Psoas muscle (tissue), 8 donors: Measurements from ENCODE around the gene RAPGEF5. TPM values are rescaled to one million over a fixed set of nuclear protein-coding genes. Genes with fewer than 3 reads are reported as not detected.

ENCODE experiments used
- ATAC-seq, 4 donors: fragments of 200-7000 bp; cut with Tn5 transposase; one replicate each; pipeline ENCODE4 v1.9.1; 2020; ENCODE audit warnings: moderate library complexity in 3 of 4, mild to moderate bottlenecking in 2 of 4
- DNase-seq, 2 donors: peaks; one replicate each; pipeline ENCODE4 v3.0.0-alpha.2; 2020
- H3K27ac ChIP-seq: fragments of 200-600 bp; one replicate; pipeline ENCODE4 v1.8.0; 2022
- H3K27me3 ChIP-seq, 3 donors: fragments of 200-600 bp in 1 of 3; one replicate each; pipeline versions ENCODE4 v1.6.1 to v1.8.0; 2013 to 2022; ENCODE audit warnings: low read length in 2 of 3, mild to moderate bottlenecking in 2 of 3, moderate library complexity in 1 of 3; ENCODE audit not compliant: insufficient read depth in 3 of 3
- H3K36me3 ChIP-seq, 2 donors: fragments of 200-600 bp in 1 of 2; one replicate each; pipeline versions ENCODE4 v1.6.1 to v1.8.0; 2013 to 2022; ENCODE audit warnings: low read depth in 1 of 2, mild to moderate bottlenecking in 1 of 2, moderate library complexity in 1 of 2; ENCODE audit not compliant: insufficient read depth in 1 of 2
- H3K4me1 ChIP-seq: fragments of 200-600 bp; one replicate; pipeline ENCODE4 v1.8.0; 2022
- H3K4me3 ChIP-seq: fragments of 200-600 bp; one replicate; pipeline ENCODE4 v1.8.0; 2022; ENCODE audit warnings: mild to moderate bottlenecking
- H3K9me3 ChIP-seq: fragments of 200-600 bp; one replicate; pipeline ENCODE4 v1.8.0; 2022
- CTCF ChIP-seq: fragments of 200-600 bp; IDR thresholded peaks from one replicate; pipeline ENCODE4 v1.8.0; 2022; ENCODE audit warnings: antibody characterized with exemption
- WGBS, 3 donors: extraction: QIAGEN DNeasy Blood & Tissue Kit; methylation state at CpG; one replicate each; pipeline versions ENCODE4 v1.1.6 to v1.1.7; 2013; 5-methylcytosine and 5-hydroxymethylcytosine counted together
- intact Hi-C, 2 donors: fragments of 100-400 bp; cut with DNase I; formaldehyde crosslinking; loops; one replicate each; pipeline versions ENCODE4 v1.11.0 to v1.14.2; 2022
- polyA plus RNA-seq, 3 donors: library from polyadenylated mRNA; stranded (reverse); fragments of 200-250 nt; gene quantifications; one replicate each; pipeline ENCODE4 v1.2.3, GENCODE V29; 2013
- total RNA-seq, 4 donors: library from RNA; stranded (reverse); fragmentation: NEBNext Ultra II Directional in 2 of 4; extraction: Animal tissue kit (Norgen Biotek cat#: 25700) in 2 of 4; gene quantifications; one replicate each; pipeline versions ENCODE4 v1.2.1 to v1.2.4, GENCODE V29; 2021 to 2023
- donor health status: healthy with polysubstance abuse.
- donor health status: DM: no; HTN: no; CAD: no; lungs with moderate emphysema.
- donor health status: Bipolar disorder and iron deficiency.
- donor health status: healthy.
- donor health status: DM: yes; HTN: yes; CAD: no.
- donor health status: DM: no; HTN: no; CAD: no.
- donor health status: DM: no; HTN: no; CAD: no.
- donor health status: DM: yes; HTN: yes; CAD: no.

The RAPGEF5 gene
- total and polyA plus RNA-seq, 7 donors: 2.6 to 10.8 (median 5.5) TPM

- H3K27me3 ChIP-seq: peaks cover 0 to 3% (median 3%) of the 10 kb centered on the region in 3 donors
- no peak for DNase-seq
- TF ChIP-seq CTCF: no peak
- no peaks in the 10 kb centered on the region for H3K4me1 ChIP-seq
- H3K27ac ChIP-seq: no peak overlapping the region
- no peaks in the 10 kb centered on the region for H3K9me3 ChIP-seq
- no peak overlapping the region for H3K4me3 ChIP-seq
- H3K36me3 ChIP-seq: peaks cover 0 to 4% of the 10 kb centered on the region in 2 donors
- WGBS, 3 donors: 81 to 94% (median 93%) methylated on average over 3 of the region's 3 CpGs
- no peak for ATAC-seq
- intact Hi-C loops: no loop called here
Observed at GRCh38 chr7:22141355-22141754, 215.6 kb downstream of the RAPGEF5 start.

- intact Hi-C loops: no loop called here
- peaks cover 0 to 3% (median 3%) of the 10 kb centered on the region in 3 donors for H3K27me3 ChIP-seq
- H3K4me1 ChIP-seq: no peaks in the 10 kb centered on the region
- H3K4me3 ChIP-seq: no peak overlapping the region
- DNase-seq (no peak), ATAC-seq (no peak)
- no peak for TF ChIP-seq CTCF
- H3K27ac ChIP-seq: no peak overlapping the region
- WGBS, 3 donors: 52 to 54% (median 54%) methylated on average over 4 of the region's 4 CpGs
- H3K9me3 ChIP-seq: no peaks in the 10 kb centered on the region
- peaks cover 0 to 4% of the 10 kb centered on the region in 2 donors for H3K36me3 ChIP-seq
Observed at GRCh38 chr7:22140578-22140977, 216.4 kb downstream of the RAPGEF5 start.

GRCh38 chr7:22138886-22139285, 218.1 kb downstream of the RAPGEF5 start:
- H3K27me3 ChIP-seq: peaks cover 0 to 3% (median 0%) of the 10 kb centered on the region in 3 donors
- no peak overlapping the region for H3K27ac ChIP-seq
- intact Hi-C loops: no loop called here
- peaks cover 0 to 4% of the 10 kb centered on the region in 2 donors for H3K36me3 ChIP-seq
- DNase-seq (no peak), ATAC-seq (no peak)
- H3K9me3 ChIP-seq: no peaks in the 10 kb centered on the region
- H3K4me1 ChIP-seq: no peaks in the 10 kb centered on the region
- 86 to 89% (median 87%) methylated on average over 5 of the region's 5 CpGs for WGBS, 3 donors
- H3K4me3 ChIP-seq: no peak overlapping the region
- TF ChIP-seq CTCF: no peak

- no peak for TF ChIP-seq CTCF
- intact Hi-C loops: no loop called here
- no peak for DNase-seq
- H3K4me3 ChIP-seq: no peak overlapping the region
- H3K27me3 ChIP-seq: peaks cover 0 to under 1% (median 0%) of the 10 kb centered on the region in 3 donors
- no peaks in the 10 kb centered on the region for H3K4me1 ChIP-seq
- no peaks in the 10 kb centered on the region for H3K9me3 ChIP-seq
- peaks cover 0 to 4% of the 10 kb centered on the region in 2 donors for H3K36me3 ChIP-seq
- 55 to 68% (median 61%) methylated on average over 5 of the region's 5 CpGs for WGBS, 3 donors
- no peak for ATAC-seq
- H3K27ac ChIP-seq: no peak overlapping the region
Observed at GRCh38 chr7:22138106-22138505, 218.8 kb downstream of the RAPGEF5 start.

- DNase-seq: no peak
- Histone ChIP-seq H3K4me1 (no peaks in the 10 kb centered on the region), H3K4me3 (no peak overlapping the region), H3K36me3 (peaks cover 0 to 4% of the 10 kb centered on the region in 2 donors), H3K27ac (no peak overlapping the region), H3K27me3 (no peaks in the 10 kb centered on the region), H3K9me3 (no peaks in the 10 kb centered on the region)
- ATAC-seq: no peak
- intact Hi-C loops: no loop called here
- no peak for TF ChIP-seq CTCF
- WGBS, 3 donors: 89 to 93% (median 91%) methylated on average over 2 of the region's 2 CpGs
Observed at GRCh38 chr7:22137466-22137865, 219.5 kb downstream of the RAPGEF5 start.
